Right renal cortex interstitium (tissue), 3 donors: ENCODE results near the gene PPP6R2. TPM values are rescaled to one million over a fixed set of nuclear protein-coding genes. Genes with fewer than 3 reads are reported as not detected.
"Not testable (repeated sequence)": the region's sequence is repeated elsewhere in the genome, so short reads cannot be mapped to it uniquely, and the experiment has no call there.

Experiments used
- DNase-seq, 3 donors: peaks; one replicate each; pipeline ENCODE4 v3.0.0-alpha.2; 2013; ENCODE audit warnings: low read depth in 3 of 3, low spot score in 2 of 3
- polyA plus RNA-seq, 3 donors: library from polyadenylated mRNA; unstranded; fragments of 120-200 nt; gene quantifications; one replicate each; pipeline ENCODE4 v1.2.1, GENCODE V29; 2013; ENCODE audit not compliant: insufficient read length in 3 of 3

The PPP6R2 gene
- polyA plus RNA-seq, 3 donors = 29.8 to 31.5 (median 31.5) TPM

GRCh38 chr22:50339945-50340879 lies 2.9 kb upstream of the PPP6R2 start:
- no peak for DNase-seq

- DNase-seq = peak in 2 of 3 donors; percentile 70 to 81
Observed at GRCh38 chr22:50341977-50342650, 1.0 kb upstream of the PPP6R2 start.

- DNase-seq = no peak
Observed at GRCh38 chr22:50343541-50343935, 411 bp downstream of the PPP6R2 start.

DNA sequence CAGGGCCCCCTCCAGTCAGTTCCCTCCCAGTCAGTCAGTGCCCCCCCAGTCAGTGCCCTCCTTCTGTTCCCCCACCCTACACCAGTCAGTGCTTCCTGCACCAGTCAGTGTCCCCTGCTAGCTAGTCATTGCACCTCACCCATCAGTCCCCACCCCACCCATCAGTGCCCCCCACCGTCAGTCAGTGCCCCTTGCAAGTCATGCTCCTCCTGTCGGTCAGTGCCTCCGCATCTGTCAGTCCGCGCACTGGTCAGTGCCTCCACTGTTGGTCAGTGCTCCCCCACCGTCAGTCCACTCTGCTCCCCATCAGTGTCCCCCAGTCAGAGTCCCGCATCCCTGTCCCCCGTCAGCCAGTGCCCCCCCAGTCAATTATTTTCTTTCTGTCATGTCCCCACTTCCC lies 3.3 kb downstream of the PPP6R2 start:
- no peak for DNase-seq

GRCh38 chr22:50347157-50347556 lies 4.0 kb downstream of the PPP6R2 start:
- DNase-seq = no peak

DNA sequence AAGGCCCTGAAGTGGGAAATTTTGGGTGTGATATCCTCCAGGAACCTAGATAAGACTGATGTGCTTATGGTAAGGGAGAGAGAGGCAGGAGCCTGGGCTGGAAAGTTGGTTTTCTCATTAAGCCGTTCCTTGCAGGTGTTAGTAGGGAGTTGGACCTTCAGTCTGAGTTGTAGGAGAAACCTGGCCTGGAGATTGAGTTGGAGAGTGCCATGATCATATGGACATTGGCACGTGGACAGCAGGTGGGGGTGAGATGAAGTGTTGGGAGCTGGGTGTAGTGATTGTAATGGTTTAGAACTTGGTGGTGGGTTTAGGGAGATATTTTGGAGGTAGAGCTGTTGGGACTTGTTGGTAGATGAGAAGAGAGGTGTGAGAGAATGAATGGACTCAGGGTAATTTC lies 4.9 kb downstream of the PPP6R2 start:
- no peak for DNase-seq

- DNase-seq = no peak
Observed at GRCh38 chr22:50356186-50356585, 13.1 kb downstream of the PPP6R2 start.

- DNase-seq = no peak
Observed at GRCh38 chr22:50357222-50357621, 14.1 kb downstream of the PPP6R2 start.

GRCh38 chr22:50357756-50358155 lies 14.6 kb downstream of the PPP6R2 start:
- no peak for DNase-seq

DNA sequence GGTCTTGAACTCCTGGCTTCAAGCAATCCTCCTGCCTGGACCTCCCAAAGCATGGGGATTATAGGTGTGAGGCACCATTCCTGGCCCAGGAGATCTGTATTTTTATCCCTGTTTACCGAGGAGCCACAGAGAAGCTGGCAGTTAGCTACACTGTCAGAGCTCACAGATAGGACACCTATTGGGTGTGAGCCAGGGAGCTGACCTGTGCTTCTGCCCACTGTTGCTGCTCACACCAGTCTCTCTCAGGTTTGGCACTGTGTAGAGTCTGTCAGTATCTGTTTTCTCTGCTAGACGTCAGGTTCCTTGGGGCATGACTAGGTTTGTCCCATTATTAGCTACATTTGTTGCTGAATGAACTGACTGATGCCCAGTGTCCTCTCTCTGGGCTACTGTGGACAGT lies 17.5 kb downstream of the PPP6R2 start:
- DNase-seq = no peak

GRCh38 chr22:50361222-50361621 lies 18.1 kb downstream of the PPP6R2 start:
- no peak for DNase-seq

- no peak for DNase-seq
Observed at GRCh38 chr22:50361688-50362087, 18.6 kb downstream of the PPP6R2 start.

DNA sequence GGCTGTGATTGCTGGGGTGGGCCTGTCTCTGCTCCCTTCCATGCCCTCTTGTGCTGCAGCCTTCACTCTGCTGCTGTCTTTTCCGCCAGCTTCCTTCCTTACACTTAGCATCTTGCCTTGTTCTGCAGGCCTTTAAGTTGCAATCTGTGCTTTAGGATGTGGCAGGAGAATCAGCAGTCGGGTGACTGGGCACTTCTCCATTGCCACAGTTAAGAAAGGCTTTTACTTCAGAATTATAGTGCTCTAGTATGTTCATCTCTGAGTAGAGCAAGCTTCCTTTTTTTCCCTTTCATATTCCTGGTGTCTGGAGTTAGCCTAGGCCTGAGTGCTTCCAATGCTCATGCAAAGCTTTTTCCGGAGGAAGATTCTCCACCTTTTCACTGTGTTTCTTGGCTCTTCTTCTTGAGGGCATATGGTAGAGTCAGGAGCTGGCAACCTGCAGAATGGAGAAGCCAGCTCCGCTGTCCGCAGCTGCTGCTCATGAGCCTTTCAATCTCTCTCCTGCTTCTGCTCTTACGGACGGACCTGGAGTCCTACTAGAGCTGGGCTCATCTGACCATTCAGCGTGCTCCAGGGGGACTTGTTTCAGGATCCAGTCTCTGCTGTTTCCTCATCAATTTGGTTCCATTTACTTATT lies 20.2 kb downstream of the PPP6R2 start:
- no peak for DNase-seq

DNA sequence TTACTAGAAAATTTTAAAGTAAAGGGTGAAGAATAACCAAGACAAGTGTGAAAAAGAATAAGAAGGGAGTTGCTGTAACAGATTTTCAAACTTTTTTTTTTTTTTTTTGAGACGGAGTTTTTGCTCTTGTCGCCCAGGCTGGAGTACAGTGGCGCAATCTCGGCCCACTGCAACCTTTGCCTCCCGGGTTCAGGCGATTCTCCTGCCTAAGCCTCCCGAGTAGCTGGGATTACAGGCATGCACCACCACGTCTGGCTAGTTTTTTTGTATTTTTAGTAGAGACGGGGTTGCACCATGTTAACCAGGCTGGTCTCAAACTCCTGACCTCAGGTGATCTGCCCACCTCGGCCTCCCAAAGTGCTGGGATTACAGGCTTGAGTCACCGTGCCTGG lies 20.7 kb downstream of the PPP6R2 start:
- DNase-seq = not testable (repeated sequence)

DNA sequence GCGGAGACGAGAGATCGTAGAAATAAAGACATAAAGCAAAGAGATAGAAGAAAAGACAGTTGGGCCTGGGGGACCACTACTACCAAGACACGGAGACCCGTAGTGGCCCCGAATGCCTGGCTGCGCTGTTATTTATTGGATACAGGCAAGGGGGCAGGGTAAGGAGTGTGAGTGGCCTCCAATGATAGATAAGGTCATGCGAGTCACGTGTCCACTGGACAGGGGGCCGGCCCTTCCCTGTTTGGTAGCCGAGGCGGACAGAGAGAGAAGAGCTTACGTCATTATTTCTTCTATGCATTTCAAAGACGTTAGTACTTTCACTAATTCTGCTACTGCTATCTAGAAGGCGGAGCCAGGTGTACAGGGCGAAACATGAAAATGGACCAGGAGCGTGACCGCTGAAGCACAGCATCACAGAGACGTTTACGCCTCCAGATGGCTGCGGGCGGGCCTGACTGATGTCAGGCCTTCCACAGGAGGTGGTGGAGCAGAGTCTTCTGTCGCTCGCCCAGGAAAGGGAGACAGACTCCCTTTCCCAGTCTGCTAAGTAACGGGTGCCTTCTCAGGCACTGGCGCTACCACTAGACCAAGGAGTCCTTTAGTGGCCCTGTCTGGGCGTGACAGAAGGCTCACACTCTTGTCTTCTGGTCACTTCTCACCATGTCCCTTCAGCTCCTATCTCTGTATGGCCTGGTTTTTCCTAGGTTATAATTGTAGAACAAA lies 24.8 kb downstream of the PPP6R2 start:
- DNase-seq = no peak

DNA sequence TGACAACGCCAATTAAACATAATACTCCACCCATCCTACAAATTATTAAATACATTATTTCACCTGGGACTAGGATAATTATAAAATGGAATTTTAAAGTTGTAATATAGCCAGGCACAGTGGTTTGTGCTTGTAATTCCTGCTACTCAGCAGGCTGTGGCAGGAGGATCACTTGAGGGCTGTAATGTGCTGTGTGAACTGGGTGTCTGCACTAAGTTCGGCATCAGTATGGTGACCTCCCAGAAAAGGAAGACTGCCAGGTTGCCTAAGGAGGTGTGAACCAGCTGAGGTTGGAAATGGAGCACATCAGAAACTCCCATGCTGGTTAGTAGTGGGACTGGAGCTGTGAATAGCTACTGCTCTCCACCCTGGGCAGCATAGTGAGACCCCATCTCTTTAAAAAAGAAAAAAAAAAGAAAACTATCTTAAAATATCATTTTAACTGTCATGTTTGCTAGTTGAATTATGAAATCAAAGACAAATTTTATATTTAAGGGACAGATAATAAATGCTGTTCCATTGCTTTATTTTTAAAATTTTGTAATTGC lies 28.0 kb downstream of the PPP6R2 start:
- no peak for DNase-seq

- DNase-seq = no peak
Observed at GRCh38 chr22:50376085-50376651, 33.0 kb downstream of the PPP6R2 start.

DNA sequence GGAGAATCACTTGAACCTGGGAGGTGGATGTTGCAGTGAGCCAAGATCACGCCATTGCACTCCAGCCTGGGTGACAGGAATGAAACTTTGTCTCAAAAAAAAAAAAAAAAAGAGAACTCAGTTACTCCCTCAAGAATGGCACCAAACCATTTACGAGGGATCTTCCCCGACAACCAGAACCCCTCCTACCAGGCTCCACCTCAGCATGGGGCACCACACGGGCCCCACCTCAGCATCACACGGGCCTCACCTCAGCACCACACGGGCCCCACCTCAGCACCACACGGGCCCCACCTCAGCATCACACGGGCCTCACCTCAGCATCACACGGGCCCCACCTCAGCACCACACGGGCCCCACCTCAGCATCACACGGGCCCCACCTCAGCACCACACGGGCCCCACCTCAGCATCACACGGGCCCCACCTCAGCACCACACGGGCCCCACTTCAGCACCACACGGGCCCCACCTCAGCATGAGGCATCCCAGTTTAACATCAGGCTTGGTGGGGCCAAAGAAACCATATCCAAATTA lies 38.0 kb downstream of the PPP6R2 start:
- DNase-seq = not testable (repeated sequence)

DNA sequence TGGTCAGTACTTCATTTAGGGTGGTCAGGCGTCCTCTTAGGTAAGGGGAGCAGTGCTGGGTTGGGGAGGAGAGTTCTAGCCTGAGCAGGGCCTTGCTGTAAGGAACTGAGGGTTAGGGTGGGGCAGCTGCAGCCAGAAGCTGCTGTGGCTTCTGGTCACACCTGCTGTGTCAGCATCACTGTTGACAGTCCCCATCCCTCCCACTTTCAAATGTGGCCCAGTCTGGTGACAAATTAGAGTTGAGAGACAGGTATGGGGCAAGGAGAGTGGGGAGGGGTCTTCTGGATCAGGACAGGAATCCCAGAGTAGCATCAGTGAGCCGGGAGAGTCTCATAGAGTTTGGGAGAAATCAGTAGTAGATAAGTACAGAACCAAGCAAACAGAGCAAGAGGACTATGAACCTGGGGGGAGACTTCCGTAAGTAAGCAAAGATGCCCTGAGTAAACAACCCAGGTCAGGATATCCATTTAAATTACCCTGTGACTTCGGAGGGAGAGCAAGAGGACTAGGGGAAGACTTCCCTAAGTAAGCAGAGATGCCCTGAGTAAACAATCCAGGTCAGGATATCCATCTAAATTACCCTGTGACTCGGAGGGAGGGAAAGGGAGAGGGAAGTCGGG lies 53.7 kb downstream of the PPP6R2 start:
- no peak for DNase-seq
